H1 (cell line): ENCODE data around the gene VWA7.
"Not testable (repeated sequence)": the region's sequence is repeated elsewhere in the genome, so short reads cannot be mapped to it uniquely, and the experiment has no call there.

Experiments
- EZH2 ChIP-seq: fragments of 200-600 bp; sonication (generic); IDR thresholded peaks from 2 replicates; pipeline ENCODE4 v1.7.1; 2012; ENCODE audit warnings: low read depth, mild to moderate bottlenecking, moderate library complexity, low read length, inconsistent platforms; ENCODE audit not compliant: severe bottlenecking
- GABPA ChIP-seq: IDR thresholded peaks from 2 replicates; pipeline ENCODE4 v1.6.1; 2011; ENCODE audit warnings: mild to moderate bottlenecking, low read length, moderate library complexity, borderline replicate concordance; ENCODE audit not compliant: insufficient read depth
- TF ChIP-seq, protein P1 (sequence below): IDR thresholded peaks from 2 replicates; pipeline ENCODE4 v1.6.1; 2011; ENCODE audit warnings: low read length, improper control_type of control experiment
- TF ChIP-seq, protein P2 (sequence below), 3 experiments: IDR thresholded peaks; 1 replicate in 2 of 3; 2 replicates in 1 of 3; pipeline versions ENCODE4 v1.5.1 to v1.6.1; 2011; ENCODE audit warnings: low read length in 3 of 3, mild to moderate bottlenecking in 3 of 3, inconsistent platforms in 2 of 3, low read depth in 1 of 3, moderate library complexity in 1 of 3; ENCODE audit not compliant: insufficient read depth in 1 of 3; ENCODE audit errors: control extremely low read depth in 1 of 3

GRCh38 chr6:31823592-31824196 is 46.6 kb upstream of the VWA7 start:
- TF ChIP-seq, protein P1, sequence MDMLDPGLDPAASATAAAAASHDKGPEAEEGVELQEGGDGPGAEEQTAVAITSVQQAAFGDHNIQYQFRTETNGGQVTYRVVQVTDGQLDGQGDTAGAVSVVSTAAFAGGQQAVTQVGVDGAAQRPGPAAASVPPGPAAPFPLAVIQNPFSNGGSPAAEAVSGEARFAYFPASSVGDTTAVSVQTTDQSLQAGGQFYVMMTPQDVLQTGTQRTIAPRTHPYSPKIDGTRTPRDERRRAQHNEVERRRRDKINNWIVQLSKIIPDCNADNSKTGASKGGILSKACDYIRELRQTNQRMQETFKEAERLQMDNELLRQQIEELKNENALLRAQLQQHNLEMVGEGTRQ: not testable (repeated sequence)
- not testable (repeated sequence) for TF ChIP-seq EZH2, GABPA
- TF ChIP-seq, protein P2, sequence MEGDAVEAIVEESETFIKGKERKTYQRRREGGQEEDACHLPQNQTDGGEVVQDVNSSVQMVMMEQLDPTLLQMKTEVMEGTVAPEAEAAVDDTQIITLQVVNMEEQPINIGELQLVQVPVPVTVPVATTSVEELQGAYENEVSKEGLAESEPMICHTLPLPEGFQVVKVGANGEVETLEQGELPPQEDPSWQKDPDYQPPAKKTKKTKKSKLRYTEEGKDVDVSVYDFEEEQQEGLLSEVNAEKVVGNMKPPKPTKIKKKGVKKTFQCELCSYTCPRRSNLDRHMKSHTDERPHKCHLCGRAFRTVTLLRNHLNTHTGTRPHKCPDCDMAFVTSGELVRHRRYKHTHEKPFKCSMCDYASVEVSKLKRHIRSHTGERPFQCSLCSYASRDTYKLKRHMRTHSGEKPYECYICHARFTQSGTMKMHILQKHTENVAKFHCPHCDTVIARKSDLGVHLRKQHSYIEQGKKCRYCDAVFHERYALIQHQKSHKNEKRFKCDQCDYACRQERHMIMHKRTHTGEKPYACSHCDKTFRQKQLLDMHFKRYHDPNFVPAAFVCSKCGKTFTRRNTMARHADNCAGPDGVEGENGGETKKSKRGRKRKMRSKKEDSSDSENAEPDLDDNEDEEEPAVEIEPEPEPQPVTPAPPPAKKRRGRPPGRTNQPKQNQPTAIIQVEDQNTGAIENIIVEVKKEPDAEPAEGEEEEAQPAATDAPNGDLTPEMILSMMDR (IDR thresholded peaks at IDR 0.05; ENCODE audit: control extremely low read depth in 1 of 3, insufficient read depth in 1 of 3, low read depth in 1 of 3, low read length in 3 of 3): not testable (repeated sequence)
